GM21447 (cell line): Measurements from ENCODE around the gene RASGRF1.

Experiments used
- ATAC-seq: cut with Tn5 transposase; IDR thresholded peaks from one replicate; pipeline ENCODE4 v1.9.1; 2021; ENCODE audit not compliant: unreplicated experiment

The RASGRF1 gene

DNA sequence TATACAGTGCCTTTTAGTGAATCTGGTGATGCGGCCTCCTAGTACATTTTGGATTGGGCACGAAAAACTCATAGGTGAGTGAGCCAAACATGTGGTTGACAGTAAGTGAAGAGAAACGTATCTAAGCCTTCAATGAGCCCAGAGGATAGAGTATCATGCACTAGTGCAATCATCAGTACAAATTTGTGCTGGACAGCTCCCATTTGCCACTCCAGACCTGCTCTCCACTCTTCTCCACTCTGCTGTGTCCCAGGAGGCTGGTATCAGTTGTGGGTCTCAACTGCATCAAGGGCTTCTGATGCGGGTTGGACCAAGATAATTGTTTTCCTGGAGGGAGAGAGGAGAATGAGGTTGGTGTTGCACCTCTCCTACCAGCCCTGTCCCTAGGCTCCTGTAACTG is 9.1 kb upstream of the RASGRF1 start:
- ATAC-seq = no peak

DNA sequence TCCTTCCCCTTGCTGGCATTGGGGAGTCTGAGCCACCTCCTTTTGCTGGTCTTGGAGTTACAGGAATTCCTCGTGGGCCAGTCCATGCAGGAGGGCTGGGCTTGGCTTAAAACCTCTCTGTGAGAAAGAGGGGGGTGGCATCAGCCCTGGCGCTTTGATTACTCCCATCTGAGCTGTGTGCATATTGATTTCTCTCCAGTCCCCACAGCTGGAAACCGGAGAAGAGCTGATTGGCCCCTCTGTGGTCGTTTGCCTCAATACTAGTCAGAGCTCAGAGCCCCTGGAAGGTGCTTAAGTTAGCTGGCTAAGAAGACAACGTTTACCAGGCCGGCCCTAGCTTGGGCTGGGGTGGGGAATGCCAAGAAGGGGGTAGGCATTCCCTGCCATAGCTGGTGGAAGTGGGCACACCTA is 4.0 kb upstream of the RASGRF1 start:
- no peak for ATAC-seq

DNA sequence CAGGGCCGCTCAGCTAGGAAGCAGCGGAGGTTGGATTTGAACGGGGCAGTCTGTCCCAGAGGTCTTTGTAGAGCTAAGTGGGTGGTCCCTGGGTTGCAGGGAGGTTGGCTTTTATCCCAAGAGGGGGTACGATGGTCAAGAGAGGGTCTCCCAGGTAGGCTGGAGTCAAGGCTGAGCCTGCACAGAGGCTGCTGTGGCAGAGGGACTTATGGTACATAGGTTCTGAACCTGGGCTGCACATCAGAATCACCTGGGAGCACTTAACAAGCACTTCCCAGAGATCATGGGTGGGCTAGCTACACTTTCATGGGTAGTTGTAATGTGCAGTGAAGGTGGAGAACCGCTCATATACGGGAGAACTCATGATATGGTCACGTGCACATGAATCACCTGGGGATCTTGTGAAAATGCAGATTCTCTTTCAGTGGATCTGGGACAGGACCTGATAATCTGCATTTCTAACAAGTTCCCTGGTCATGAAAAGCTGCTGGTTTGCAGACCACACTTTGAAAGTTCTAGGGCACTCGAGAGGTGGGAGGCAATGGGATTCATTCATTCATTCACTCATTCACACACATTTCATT is 2.9 kb upstream of the RASGRF1 start:
- ATAC-seq = no peak

DNA sequence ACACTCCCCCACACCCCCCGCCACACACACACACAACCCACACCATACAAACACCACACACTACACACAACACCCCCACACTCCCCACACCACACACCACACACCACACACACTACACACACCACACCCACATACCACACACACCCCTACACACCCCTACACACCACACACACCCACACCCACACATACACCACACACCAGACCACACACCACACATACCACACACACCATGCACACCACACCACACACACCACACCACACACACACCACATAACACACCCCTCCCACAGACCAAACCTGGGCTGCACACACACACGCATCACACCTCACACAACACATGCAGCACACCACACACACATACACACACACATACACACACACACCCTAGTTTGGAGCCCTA is 1.8 kb upstream of the RASGRF1 start:
- ATAC-seq = no peak

DNA sequence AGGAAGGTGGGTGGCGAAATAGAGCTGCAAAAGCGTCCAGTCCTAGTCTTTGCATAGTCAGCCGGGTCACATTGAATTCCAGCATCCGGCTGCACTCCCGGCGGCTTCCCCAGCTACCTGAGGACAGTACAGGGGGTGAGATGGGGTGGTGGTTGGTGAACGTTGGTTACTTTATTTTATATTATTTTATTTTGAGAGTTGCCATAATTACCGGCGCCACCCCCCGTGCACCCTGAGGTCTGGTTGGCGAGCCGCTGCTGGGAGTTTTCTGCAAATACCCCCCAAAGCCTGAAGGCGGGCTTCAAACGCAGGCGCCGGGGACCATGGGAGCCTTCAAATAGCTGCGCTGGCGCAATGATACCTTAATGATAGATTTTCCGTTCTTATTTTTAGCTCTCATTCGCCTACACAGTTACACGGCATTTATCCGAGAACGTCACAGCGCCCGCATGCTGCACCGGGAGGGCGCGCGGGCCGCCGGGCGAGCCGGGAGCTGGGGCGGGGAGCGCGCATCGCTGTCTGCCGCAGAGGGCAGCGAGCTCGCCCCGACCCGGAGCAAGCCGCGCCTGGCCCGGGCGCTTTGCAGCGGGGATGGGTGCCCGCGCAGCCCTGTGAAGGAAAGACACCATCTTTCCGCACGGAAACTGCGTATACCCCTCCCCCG is 756 bp upstream of the RASGRF1 start:
- ATAC-seq = no peak

DNA sequence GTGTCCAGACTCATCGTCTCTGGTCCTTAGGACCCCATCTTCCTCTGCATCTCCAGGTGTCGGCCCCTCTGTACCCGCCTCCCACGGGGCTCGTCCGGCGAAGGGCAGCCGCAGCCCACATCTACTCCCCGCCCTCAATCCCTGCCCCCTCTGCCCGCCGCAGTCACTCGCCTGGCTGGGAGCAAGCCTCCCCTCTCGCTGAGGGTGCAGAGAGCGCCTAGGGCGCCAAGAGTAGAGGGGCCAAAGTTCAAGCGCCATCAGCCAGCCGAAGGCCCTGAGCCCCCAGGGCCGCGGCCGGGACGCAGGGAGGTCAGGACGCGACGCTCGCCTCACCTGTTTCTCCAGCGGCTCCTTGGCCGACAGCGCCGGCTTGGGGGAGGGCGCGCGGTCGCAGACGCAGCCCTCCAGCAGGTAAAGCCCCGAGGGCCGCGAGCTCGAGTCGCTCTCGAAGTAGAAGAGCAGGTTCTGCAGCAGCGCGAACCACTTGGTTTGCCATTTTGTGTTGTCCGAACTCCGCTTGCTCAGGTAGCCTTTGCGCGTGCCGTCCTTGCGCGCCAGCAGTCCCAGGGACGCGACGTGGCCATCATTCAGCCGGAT is 592 bp downstream of the RASGRF1 start:
- no peak for ATAC-seq

DNA sequence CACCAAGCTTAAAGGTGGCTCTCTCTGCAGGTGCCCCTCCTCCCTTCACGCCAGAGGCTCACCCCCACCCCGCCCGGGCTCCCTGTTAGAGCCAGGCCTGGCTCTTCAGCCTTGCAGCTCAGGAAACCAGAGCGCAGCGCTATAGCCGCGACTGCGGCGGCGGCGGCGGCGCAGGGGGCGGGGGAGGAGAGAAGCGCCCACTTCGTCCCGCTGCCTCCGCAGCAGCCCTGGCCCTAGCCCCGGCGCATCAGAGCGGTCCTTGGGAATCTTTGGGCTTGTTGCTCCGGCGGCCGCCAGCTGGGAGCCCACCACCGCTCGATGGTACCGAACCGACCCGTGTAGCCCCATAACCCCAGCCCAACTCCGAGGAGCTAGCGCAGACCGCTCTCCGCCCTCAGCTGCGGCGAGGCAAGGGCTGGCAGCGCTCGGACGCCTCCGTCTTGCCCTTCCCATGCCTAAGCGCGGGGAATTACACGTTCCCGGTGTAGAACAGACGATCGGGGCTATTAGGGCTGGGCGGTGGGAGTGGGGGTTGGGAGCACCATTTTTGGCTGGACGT is 1.2 kb downstream of the RASGRF1 start:
- no peak for ATAC-seq

DNA sequence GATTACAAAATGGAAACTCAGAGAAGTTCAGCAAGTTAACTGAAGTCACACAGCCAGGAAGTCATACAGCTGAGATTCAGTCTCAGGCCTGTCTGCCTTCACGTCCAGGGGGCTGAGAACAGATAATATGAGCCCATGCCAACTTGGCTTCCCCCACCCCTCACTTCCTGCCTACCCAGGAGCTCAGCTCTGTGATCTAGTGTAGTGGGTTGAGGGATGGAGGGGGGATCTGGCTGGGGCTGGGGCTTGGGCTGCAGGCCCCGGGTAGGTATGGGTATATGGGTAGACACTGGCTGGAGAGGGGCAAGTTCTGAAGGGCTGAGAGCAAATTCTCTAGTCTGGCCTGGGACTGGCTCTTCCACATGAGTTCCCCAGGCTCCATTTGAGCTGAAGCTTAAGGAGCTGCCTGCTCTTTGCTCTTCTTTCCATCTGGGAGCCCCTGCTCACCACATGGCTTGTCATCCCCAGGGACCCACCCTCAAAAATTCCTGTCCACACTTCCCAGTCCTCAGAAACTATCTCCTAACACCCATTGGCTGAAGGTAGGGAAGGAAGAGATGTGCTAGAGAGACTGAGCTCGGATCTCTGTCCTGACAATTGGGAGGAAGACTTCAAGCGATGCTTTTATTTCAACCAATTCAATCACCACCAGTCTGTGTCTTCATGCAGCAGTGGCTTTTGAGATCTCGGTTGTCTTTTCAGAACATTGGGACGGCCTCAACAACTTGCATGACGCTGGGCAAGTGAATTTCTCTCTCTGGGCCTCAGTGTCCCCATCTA is 2.0 kb downstream of the RASGRF1 start:
- no peak for ATAC-seq

DNA sequence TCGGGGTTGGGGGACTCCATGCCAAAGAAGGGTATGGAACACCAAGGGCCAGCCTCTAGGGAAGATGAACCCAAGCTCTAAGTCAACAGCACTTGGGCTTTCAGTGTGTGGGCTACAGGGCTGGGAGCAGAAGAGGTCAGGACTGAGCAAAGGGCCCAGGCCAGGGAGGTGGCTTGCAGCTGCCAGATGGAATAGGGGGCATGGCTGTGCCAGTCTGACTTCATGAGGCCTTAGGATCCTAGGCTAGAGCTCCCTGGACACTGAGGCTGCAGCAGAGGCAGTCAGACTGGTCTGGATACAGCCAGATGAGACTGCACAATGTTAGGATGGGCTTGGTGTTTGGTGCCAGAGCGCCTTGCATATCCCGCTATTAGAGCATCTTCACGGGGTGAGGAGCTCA is 3.8 kb downstream of the RASGRF1 start:
- no peak for ATAC-seq

DNA sequence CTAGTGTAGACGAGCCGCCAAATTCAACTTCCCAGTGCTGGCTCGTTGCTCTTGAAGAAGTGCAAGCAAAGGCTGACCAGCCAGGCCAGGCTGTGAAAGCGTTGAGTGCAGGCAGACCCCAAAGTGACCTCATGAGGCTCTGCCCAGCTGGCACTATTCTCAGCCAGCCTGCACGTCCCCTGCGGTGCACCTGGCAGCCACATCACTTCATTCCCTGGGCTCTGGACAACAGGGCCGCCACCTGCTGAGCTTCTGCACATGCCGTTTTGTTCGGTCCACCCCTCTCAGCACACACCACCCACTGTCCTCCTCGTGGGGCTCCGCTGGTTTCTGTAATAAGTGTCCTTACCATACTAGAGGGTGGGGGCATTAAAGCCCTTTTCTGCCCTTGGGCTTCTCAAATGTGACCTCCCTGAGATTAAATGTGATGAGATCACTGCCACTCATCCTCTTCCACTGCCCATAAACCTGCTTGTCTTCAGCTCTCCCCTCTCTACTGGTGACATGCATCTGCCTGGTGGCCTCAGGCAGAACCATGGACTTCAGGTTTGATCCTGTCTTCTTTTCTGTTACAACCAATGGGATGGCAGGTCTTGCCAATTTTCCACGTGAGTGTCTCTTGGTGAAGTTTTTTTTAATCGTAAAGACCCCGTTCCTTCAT is 6.1 kb downstream of the RASGRF1 start:
- no peak for ATAC-seq

DNA sequence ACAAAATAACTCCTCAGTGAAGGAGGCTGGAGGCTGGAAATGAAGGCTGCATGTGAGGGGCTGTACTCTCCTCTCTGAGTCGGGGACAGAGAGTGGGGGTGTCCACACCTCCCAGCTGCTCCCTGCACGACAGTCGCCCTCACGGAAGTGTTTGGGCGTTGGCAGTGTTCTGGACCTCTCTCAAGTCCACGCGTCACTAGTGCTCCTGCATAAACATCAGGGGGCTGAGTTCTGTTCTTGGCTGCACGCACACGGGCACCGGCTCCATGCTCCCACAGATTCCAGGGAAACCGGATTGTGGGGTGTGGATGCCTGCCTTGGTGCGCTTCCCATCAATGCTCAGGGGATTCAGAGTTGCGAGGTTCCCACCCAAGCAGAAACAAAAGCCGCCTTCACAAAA is 7.4 kb downstream of the RASGRF1 start:
- no peak for ATAC-seq

DNA sequence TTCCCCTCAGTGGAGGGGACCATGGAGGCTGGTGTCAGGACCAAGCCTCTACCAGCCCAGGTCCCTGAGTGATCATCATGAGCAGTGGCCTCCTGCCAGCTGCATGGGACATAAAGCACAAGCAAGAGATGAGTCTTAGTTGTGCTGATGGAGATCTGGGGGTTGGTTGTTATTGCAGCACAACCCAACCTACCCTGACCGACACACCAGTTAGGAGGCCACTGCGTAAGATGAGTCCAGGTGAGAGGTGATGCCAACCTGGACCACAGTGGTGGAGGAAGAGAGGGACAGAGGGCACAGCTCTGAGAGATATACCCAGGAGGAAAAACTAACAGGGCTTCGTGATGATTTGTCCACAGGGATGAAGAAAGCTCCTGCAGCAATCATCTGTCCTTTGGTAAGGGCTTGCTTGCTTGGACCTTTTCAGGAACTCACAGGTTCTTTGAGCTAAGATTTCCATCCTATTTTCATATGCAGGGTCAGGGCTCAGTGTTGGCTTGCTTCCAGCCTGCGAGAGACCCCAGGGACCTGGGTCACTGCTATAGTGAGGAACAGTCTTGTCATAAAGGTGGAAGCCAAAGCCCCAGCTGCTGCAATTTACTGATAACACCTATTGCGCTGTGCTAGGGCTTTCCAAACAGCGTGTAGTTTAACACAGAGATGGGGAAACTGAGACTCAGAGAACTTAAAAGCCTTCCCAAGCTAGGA is 8.1 kb downstream of the RASGRF1 start:
- ATAC-seq = no peak

DNA sequence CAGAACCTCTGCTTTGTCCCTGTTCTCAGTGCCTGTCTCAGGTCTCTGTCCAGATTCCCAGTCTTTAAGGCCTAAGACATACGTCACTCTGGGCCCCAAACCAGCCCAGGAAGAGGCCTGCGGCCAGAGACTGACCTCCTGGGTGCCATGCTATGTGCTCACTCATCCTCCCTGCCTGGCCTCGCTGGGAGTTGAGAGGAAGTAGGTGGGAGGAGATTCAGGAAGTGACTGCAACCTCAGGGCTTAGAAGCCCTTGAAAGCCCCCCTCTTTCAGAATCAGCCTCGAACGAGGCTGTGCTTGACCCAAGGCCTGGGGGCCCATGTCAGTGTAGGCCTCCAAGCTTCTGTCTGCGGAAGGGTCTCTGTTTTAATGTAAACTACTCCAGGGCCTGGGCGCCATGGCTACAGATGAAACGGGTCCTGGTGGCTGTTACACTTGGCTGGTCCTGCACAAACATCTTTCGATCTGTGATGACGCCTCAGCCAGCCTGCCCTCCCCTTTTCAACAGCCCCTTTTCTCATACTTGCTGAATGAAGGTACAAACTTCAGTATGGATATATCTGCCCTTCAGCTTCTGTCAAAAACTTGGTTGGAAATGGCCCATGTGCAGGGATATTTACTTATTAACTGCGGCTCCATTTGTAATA is 11.7 kb downstream of the RASGRF1 start:
- no peak for ATAC-seq

DNA sequence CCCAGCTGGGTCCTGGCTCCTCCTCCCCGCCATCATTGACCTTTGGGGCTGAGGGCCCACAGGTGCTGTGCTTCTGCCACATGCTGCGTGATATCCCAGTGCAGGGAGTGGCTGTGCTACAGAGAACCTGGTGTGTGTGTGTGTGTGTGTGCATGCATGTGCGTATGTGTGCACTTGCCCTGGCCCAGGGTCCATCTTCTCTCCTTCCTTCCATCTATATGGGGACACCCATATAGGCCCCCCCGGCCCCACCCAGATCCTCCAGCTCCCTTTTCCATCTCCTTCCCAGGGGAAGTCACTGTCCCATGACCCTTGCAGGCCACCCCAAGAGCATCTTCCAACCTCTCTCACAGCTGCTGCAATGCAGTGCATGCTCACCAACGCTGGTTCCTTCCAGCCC is 12.6 kb downstream of the RASGRF1 start:
- ATAC-seq = no peak

DNA sequence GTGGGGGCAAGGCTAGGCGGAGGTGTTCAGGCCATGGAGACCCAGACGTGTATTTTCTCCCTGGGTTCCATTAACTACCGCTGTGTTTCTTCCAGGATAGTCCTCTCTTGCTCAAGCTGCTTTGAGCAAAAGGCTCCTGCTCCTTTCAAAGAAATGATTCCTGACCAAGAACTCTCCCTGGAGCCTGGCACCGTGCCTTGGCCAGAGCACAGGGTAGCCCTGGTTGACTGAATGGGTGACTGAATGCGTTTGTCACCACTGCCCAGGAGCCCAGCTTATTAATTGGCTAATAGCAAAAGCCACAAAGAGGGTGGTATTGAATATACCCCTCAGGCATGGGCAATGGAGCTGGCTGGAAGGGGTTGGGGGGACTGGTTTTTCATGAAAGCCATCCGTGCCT is 13.9 kb downstream of the RASGRF1 start:
- ATAC-seq = no peak

DNA sequence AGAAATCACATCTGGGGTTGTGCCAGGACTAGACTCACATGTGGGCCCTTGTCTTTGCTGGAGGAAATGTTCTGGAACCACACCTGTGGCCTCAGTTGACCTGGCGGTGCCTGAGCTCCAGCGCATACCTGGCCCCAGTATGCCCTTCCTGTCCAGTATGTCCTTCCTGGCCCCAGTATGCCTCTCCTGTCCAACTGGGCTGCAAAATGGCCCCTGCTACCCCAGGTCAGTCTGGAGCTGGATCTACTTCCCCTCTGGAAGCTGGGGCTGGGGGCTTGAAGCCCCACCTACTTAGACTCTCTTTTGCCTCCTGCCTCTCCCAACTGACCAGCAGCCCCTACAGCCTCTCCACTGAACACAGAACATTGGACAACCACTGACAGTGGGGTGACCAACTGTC is 15.3 kb downstream of the RASGRF1 start:
- ATAC-seq = no peak

DNA sequence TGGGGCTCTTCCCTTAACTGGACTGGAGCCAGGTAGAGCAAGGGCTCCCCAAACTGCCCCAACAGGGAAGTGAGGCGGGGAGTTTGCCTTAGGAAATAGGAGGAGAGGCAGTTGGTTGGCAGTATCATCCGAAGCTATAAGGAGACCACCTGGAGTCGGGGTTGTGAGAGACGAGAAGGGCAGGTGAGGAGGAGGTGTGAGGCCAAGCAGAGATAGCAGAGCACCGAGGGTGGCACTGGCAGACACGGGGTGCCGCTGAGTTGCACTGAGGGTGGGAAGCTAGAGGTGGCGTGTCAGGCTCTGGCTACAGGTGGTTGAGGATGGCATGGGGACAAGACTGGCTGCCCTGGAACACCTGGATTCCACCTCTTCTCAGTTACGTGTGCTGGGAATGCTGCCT is 17.2 kb downstream of the RASGRF1 start:
- no peak for ATAC-seq

DNA sequence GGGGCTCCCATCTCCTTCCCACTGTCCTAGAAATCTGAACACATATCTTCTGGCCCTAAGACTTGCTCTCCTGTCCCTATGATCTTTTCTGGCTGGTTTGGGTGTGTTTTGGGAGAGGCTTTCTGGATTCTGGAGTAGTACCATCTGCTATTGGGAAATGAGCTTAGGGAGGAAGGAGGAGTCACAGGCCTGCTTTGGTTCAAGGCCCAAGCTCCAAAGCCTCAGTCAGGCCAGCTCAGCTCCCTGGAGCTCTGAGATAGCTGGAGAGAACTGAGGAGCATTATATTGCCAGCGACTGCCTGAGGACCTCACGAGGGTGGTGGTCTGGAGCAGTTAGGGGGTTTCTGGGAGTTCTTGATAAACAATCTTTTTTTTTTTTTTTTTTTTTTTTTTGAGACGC is 18.7 kb downstream of the RASGRF1 start:
- ATAC-seq = no peak

DNA sequence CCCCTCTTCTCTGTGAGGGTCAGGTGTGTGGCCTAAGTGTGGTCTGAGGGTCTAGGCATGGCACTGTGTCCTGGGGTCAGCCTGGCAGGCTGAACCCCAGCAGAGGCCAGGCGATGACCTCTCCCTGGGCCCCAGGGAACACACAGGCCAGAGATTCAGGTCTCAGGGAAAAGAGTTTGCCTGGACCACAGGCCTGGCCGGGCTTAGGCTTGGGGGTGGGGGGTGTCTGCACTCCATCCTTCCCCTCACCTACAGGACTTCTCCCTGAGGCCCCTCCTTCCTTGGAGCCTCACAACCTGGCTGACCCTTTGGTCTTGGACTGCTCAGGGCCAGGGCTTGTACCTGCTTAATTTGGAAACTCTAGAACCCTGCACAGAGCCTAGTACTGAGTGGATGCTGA is 21.8 kb downstream of the RASGRF1 start:
- ATAC-seq = no peak

DNA sequence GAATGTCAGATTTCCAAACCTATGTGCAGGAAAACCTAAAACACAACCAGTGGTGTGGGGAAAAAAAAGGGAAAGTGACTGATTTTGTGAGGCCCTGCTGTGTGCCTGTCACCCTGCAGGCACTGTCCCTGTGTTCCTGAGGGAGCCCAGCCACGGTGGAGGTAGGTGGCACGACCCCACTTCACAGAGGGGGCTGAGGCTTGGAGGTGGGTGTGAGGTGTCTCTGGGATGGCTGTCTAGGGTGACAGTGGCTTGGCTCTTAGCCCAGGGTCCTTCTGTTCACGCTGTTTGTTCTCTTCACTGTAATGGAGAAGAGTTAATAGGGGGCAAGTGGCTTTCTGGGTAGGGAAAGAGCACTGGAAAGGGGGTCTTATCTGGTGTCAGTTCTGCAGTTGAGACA is 22.6 kb downstream of the RASGRF1 start:
- no peak for ATAC-seq
